Activated CD8-positive, alpha-beta memory T cell treated with anti-CD3 and anti-CD28 coated beads, Interleukin-2, amount 50 U/mL, for 1 hour (primary cell): ENCODE measurements around the gene FZD7.

Experiments
- DNase-seq: peaks from one replicate; pipeline ENCODE4 v3.0.0-alpha.2; 2020; ENCODE audit errors: extremely low read depth

Gene FZD7

GRCh38 chr2:202014318-202014717 is 19.3 kb upstream of the FZD7 start:
- DNase-seq, result no peak

- no peak for DNase-seq
Observed at GRCh38 chr2:202014759-202015211, 18.9 kb upstream of the FZD7 start.

- no peak for DNase-seq
Observed at GRCh38 chr2:202015471-202015870, 18.2 kb upstream of the FZD7 start.

- DNase-seq, result no peak
Observed at GRCh38 chr2:202016579-202017227, 17.0 kb upstream of the FZD7 start.

GRCh38 chr2:202017940-202018339 is 15.7 kb upstream of the FZD7 start:
- no peak for DNase-seq

GRCh38 chr2:202018950-202019349 is 14.7 kb upstream of the FZD7 start:
- no peak for DNase-seq

- DNase-seq, result no peak
Observed at GRCh38 chr2:202019689-202020450, 13.8 kb upstream of the FZD7 start.

- DNase-seq, result no peak
Observed at GRCh38 chr2:202022755-202023154, 10.9 kb upstream of the FZD7 start.

GRCh38 chr2:202023198-202023903 is 10.3 kb upstream of the FZD7 start:
- DNase-seq, result no peak

GRCh38 chr2:202023904-202024266 is 9.8 kb upstream of the FZD7 start:
- no peak for DNase-seq

GRCh38 chr2:202024871-202025270 is 8.8 kb upstream of the FZD7 start:
- DNase-seq, result no peak

- no peak for DNase-seq
Observed at GRCh38 chr2:202025816-202026215, 7.8 kb upstream of the FZD7 start.

GRCh38 chr2:202026507-202026906 is 7.1 kb upstream of the FZD7 start:
- DNase-seq, result no peak

- no peak for DNase-seq
Observed at GRCh38 chr2:202030691-202031090, 3.0 kb upstream of the FZD7 start.

GRCh38 chr2:202031246-202031951 is 2.3 kb upstream of the FZD7 start:
- no peak for DNase-seq

- DNase-seq, result no peak
Observed at GRCh38 chr2:202032846-202033316, 774 bp upstream of the FZD7 start.

- no peak for DNase-seq
Observed at GRCh38 chr2:202034249-202035088, 814 bp downstream of the FZD7 start.

- DNase-seq, result no peak
Observed at GRCh38 chr2:202035089-202035940, 1.7 kb downstream of the FZD7 start.

GRCh38 chr2:202035941-202036372 is 2.3 kb downstream of the FZD7 start:
- DNase-seq, result no peak

- no peak for DNase-seq
Observed at GRCh38 chr2:202036601-202037037, 3.0 kb downstream of the FZD7 start.
